HT1080 (cell line): Measurements from ENCODE around the gene SLC34A3. TPM values are rescaled to one million over a fixed set of nuclear protein-coding genes. Genes with fewer than 3 reads are reported as not detected.

Experiments
- DNase-seq: peaks from one replicate; pipeline ENCODE4 v3.0.0-alpha.2; 2015; ENCODE audit warnings: low read depth
- total RNA-seq: library from RNA; depleted of rRNA; stranded (reverse); fragments of >200 nt; shearing (Covaris generic); gene quantifications from 2 replicates; pipeline ENCODE4 v1.2.3, GENCODE V29; 2014

The SLC34A3 gene
- total RNA-seq, 1 experiment from 2014 or later: not detected

DNA sequence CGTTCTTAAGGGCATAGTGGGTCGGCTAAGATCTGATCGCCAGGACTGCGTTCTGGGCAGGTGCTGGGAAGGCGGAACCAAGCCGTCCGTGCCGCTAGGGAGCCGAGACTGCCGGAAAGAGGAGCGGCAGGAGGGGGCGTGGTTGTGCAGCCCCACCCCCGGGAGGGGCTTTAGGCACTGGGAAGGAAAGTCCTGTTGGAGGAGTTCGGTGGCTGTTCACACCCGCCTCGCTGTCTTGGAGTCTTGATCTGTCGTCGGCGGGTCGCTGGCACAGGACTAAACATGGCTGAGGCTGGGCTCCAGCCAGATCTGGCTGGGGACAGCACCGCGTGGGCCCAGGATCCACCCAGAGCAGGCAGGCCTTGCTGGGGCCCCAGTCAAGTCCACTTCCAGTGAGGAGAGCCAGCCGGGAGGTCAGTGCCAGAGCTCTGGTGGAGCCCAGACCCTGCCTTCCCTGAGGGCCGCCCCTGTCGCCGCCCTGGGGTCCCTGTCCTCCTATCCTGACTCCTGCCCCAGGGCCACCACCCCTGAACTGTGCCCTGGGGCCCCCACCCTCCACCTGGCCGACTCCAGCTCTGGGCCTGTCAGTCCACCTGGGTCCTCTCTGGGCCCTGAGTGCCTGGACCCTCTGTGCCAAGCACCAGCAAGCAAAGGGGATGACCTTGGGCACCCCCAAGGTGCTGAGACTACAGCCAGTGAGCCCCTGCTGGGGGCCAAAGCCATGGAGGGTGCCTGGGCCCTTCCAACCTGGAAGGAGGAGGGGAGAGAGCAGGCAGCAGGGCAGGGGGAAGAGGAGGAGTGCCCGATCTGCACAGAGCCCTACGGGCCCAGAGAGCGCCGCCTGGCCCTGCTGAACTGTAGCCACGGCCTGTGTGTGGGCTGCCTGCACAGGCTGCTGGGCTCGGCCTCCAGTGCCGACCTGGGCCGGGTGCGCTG, 13.2 kb upstream of the SLC34A3 start:
- DNase-seq: no peak

DNA sequence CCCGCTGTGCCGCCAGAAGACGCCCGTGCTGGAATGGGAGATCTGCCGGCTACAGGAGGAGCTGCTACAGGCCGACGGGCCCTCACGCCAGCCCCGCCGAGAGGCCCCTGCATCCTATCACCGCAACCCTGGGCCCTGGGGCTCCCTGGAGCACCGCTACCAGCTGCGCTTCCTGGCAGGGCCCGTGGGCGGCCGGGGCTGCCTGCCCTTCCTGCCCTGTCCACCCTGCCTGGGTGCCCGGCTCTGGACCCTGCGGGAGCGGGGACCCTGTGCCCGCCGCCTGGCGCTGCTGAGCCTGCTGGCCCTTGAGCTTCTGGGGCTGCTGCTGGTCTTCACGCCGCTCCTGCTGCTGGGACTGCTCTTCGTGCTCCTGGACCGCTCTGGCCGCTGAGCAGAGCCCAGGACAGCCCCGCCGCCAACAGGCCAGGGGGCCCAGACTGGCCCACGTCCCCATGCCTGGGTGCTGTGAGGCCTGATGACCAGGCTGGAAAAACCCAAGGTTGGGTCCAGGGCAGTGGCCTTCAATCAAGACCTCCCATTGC, 12.4 kb upstream of the SLC34A3 start:
- DNase-seq: no peak

DNA sequence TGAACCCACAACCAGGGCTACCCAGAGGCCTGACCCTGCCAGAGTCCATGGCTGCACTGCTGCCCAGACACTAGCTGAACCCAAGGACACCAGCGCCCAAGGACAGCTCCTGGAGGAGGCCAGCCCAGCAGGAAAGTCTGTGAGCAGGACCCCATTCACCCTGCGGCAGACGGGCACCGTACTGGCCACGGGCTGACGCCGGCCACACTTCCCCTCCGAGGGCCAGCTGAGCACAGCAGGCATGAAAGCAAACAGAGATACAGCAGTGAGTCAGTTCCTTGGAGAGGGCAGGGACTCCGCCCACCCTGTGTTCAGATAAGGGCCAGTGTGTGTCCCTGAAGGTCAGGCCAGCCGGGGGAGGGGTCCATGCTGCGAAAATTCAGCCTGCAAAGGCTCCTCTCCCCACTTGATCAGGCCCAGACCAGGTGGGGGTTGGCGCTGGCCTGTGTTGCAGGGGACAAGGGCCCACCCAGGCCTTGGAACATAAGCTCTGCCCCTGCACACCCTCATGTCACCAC, 11.9 kb upstream of the SLC34A3 start:
- DNase-seq: peak; percentile 43

DNA sequence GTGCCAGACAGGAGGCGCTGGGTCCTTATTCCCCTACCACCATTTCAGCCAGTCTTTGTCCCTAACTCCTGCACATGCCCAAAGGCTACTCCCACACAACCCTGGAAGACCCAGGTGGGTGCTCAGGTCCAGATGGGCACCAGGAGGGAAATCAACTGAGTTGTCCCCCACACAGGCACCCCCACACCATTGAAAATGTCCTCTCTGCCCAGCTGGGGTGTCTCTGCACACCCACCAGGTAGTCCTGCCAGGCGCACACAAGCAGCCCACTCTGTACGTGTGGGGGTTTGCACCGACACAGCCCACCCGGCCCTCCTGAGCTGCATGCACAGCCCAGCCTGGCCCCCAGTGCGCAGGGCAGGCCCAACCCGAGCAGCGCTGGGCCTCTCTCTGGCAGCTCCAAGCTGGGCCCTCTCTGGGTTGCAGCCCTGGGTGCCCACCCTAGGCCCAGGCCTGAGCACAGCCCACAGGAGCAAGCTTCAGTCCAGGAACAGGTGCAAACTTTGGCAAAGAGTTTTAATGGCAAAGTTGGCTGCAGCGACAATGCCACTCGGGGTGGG, 10.9 kb upstream of the SLC34A3 start:
- no peak for DNase-seq

DNA sequence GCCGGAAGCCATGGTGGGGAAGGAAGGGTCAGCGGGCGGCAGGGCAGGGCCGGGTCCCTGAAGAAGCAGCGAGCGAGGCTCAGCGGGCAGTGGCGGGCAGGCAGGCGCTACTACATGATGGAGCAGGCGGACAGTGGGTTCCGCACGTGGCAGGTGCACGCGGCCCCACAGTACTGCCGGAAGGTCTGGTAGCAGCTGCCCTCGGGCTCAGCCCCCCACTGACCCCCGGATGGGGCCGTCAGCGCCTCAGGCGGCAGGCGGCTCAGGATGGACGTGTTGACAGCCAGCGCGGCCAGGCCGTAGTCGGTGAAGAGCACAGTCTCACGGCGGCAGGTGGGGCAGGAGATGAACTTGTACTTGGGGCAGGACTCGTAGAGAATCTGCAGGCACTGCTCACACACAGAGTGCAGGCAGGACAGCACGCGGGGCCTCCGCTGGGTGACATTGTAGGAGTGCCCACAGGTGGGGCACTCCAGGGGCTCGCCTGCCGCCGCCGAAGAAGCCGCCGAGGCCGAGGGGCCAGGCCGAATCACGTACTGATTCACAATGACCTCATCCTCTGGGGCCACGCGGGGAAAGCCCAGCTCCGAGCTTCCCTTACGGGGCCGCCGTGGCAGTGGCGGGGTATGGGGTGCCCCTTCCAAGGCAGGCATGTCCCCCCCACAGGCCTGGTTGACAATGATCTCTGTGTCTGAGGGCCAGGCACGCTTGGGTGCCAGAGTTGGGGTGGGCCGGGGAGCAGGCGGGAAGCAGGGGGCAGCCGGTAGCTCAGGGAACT, 10.2 kb upstream of the SLC34A3 start:
- DNase-seq: no peak

DNA sequence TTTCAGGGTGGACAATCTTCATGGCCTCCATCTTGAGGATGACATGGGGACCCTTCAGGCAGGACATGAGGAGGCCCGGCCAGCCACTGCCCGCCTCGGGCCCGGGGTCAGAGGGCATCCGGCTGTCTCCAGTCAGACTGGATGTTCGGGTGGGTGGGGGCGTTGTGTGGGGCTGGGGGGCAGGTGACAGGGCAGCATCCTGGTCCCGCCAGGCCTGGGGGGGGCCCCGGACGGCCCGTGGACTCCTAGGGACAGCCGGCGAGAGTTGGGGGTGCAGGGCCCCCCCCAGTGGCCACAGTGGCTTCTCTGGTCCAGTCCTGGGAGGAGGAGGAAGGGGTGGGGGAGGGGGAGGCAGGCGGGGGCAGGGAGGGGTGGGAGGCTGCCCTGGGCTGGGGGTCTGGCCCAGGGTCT, 9.6 kb upstream of the SLC34A3 start:
- no peak for DNase-seq

DNA sequence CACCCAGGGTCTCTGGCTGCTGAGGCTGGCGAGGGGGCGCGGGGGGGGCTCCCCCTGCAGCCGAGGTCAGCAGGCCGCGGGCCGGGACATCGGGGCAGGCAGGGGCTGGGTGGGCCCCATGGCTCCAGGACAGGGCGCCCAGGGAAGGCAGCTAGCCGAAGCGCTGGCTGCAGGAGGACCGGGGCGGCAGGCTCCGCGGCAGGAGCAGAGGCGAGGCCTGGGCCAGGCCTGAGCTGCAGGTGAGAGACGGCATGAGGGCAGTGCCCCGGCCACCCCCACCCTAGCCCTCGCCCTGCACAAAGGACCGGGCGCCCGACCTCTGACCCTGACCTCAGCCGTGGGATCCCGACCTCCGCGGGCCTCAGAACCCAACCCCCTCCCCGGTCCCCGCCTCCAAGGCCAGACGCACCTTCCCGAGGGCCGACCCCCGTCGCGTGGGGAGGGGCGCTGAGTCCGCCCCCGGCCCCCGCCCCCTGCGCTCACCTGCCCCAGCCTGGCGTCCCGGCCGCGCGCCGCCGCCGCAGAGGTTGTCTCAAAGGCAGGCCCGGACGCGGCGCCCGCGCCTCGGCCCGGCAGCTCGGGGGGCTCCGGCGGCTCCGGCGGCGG, 9.1 kb upstream of the SLC34A3 start:
- DNase-seq: no peak

DNA sequence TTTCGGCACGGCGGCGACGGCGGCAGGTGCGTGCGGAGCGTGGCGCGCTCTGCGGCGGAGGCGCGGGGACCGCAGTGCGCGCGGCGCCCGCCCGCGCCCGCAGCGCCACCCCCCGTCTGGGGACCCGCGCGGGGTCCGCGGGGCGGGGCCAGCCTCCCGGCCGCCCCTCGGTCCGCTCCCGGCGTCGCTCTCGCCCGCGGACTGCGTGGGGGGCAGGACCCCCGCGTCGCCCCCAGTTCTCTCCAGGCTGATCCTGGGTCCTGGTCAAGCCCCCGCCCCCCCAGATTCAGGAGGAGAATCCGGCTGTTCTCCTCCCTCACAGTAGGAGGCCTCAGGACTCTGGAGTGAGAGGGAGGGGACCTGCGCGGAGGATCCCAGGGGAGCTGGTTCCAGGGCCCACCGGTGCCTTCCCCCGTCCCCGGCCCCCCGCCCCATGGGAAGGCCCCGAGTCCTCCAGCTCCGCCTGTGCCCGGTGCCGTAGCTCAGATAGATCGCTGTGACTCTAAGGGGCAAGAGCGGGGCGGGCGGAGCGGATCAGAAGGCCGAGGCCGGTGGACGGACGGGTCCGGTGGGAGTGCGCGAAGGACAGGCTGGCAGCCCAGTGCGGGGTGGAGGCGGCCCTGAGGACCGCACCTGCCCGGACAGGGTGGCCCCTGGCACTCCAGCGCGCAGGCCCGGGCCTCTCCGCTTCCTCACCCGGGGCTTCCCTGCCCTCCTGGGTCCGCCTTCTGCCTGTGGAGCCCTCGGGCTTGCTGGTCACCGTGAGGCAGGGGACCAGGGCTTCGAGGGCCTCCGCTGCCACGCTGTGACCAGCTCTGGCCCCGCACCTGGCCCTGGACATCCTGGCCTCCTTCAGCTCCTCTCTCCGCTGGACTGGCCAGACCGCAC, 8.3 kb upstream of the SLC34A3 start, which contains the start of gene RNF208:
RNF208 (minus strand) TSS at position 51 of the 888 bp plus-strand sequence. CDS start 1,028 bp downstream, outside the sequence.
- DNase-seq: no peak

DNA sequence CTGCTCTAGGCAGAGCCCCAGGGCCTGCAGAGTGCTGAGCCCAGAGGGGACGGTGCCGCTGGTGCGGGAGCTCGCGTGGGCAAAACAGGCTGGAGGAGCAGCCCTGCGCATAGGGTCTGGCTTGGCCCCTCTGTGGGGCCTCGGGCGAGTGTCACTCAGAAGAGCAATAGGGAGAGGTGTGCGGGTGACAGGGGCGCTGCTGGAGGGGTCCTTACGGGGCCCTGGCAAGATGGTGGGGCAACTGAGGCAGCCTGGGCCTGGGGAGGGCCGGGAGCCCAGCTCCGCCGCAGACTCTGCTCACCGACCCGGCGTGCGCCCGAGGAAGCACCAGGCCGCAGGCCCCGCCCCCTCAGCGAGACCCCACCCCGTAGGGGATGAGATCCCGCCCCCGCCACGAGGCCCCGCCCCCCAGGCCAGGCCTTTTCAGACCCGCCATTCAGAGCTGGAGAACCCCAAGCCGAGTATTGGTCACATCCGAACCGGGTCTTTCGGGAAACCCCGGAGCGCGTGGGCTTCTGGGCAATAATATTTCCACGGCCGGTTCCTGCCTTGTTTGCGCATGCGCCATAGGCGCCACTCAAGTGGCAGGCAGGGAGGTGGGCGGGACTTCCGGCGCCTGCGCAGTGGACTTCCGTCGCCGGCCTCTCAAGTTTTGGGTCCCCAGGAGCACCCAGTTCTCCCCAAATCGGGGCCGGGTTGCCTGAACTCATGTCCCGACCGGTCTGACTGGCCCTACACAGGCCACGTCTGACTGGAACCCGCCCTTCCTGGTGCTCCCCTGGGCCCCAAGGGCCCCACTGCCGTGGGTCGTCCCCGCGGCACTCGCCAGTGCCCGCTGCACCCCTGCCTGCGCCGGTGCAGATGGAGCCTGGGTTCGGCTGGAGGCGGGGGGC, 7.4 kb upstream of the SLC34A3 start:
- DNase-seq: peak; percentile 96

DNA sequence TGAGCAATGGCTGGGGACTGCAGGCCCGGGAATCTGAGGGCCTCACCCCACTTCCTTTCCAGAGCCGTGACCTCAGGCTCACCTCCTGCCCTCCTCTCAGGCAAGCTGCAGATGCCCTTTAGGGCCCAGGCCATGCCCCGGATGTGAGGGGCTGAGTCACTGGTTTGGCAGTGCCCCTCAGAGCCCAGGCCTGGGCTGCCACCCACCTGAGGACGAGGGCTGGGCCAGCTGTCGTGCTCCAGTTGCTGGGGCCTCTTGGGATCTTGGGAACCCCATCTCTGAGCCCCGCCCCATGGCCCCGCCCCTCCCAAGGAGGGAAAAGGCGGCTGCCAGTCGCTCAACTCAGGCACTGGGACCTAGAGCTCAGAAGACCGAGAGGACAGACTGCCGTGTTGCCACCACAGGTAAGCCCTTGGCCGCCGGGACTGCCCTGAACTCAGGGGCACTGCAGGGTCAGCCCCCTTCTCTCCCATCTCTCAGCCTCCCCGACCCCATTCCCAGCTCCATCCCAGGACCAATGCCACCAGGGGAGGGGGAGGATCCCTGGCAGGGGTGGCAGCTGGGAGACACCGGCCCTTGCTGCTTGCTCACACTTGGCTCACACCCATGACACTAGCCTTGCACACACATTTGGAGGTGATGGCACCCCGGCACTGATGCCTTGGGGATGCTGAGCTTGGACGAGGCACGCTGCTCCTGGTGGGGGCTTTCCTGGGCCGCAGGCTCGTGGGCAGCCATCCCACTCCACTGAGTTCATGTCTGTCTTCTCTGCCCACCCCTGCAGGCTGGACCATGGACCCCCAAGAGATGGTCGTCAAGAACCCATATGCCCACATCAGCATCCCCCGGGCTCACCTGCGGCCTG, 5.6 kb upstream of the SLC34A3 start, which contains the start of gene CYSRT1:
CYSRT1 (plus strand) TSS at position 345 of the 865 bp plus-strand sequence; CDS start at position 793, 448 bp downstream.
- DNase-seq: peak; percentile 52

DNA sequence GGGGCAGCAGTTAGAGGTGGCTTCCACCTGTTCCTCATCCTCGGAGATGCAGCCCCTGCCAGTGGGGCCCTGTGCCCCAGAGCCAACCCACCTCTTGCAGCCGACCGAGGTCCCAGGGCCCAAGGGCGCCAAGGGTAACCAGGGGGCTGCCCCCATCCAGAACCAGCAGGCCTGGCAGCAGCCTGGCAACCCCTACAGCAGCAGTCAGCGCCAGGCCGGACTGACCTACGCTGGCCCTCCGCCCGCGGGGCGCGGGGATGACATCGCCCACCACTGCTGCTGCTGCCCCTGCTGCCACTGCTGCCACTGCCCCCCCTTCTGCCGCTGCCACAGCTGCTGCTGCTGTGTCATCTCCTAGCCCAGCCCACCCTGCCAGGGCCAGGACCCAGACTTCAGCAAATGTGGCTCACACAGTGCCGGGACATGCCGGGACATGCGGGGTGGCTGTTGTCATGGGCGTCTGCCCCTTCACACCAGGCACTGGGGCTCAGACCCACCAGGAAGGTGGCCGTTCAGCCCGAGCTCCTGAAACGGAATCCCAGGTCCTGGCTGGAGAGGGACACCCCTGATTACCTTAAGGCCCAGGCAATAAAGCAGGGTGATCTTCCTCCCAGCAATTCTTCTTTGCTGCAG, 4.9 kb upstream of the SLC34A3 start:
- DNase-seq: no peak

DNA sequence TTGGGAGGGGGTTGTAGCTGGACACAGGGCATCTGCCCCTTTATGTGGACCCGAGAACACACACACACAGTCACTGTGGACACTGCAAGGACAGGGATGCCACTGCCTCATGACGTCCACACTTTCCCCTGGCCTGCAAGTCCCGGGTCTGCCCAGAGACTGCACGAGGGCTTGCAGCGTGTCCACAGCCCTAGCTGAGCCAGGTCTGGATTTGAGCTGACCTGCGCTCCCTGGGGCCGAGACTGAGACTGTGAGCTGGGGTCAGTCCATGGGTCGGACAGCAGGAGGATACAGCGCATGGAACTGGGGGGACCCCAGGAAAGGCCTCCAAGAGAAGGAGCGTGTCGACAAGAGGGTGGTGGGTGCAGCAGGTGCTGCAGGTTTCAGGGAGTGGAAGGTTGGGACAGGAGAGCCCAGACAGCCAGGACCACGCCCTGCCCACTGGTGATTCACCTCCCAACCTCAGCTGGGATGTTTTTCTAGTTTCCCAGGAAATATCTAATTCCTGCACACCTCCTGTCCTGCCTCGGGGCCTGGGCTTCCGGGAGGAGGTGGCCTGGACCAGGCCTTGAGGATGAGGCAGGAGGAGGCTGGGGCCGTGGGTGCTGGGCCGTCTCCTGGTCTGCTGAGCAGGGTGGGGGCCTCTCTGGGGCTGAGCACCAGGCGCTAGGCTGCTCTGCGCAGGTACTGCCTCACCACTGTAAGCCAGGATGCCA, 4.2 kb upstream of the SLC34A3 start:
- peak; percentile 81 for DNase-seq

DNA sequence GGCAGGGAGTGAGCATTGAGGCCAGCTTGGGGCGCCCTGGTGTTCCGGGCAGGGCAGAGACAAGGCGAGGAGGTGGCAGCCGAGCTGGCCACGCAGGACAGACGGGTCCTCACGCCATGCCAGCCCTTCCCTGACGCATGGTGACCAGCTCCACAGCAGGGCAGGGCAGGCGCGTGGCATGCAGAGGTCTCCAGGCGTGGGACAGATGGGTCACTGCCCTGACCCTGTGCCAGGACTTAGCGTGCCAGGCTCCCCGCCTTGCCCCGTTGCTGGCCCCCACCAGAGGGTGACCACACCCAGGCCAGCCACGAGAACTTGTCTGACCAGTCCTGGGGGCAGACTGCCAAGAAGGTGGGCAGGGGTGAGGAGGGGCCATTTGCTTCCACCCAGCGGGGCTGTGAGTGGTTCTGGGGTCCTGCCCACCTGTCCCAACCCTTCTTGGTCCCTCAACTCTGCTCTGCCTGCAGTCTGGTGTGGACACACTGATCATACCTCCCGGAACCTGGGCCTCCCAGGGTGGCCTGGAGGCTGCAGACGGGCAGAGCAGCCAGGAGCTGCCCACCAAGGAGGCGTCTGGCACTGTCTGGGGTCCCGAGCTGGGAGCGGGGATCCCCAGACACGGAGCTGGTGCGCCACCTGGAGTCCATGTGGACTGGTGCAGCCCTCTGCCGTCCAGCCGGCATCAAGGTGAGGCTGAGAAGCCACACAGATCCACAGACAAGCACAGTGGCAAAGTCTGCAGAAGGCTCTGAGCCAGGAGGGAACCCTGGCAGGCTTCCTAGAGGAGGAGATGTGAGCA, 3.4 kb upstream of the SLC34A3 start, which contains the start of gene RNF224:
RNF224 (plus strand) TSS at position 449 of the 799 bp plus-strand sequence. CDS start 834 bp downstream, outside the sequence.
- peak; percentile 75 for DNase-seq

DNA sequence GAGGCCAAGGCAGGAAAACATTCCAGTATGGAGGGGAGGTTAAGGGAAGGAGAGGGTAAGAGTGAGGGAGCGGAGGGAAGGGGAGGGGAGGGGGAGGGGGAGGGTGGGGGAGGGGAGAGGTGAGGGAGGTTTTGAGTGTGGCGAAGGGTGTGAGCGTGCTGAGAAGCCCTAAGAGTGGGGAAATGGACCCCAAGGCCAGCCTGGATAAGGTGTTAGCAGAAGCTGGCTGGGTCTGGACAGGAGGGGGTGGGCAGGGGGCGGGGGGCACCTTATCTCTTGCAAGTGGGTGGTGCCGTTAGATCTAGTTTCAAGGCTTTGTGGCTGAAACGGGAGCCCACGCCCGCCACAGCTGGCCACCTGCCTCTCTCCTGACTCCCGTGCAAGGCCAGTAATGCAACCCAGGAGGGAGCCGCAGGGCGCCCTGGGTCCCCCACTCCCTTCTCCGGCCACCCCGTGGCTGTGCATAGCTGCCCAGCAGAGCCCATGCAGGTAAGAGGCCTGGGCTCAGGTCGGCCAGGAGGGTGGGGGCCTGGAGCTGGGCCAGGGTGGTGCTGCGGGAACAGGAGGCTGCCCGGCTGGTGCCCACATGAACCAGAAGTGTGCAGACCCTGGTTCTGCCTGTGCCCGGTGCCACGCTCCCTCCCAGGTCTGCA, 2.7 kb upstream of the SLC34A3 start:
- no peak for DNase-seq

DNA sequence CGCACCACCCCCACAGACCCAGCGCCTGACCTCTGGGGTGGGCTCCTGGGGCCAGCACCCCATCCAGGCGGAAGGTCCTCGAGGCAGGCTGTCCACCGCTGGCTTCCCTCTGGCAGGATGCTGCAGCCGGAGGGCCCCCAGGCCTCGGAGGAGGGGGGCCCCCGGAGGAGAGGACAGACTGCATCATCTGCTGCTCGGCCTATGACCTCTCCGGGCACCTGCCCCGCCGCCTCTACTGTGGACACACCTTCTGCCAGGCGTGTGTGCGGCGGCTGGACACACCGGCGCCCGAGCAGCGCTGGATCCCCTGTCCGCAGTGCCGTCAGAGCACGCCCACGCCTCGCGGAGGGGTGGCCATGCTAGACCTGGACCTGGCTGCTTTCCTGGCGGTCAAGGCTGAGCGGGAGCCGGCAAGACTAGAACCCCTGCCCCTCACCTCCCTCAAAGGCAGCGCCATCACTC, 2.2 kb upstream of the SLC34A3 start:
- no peak for DNase-seq
